ENCODE results near the gene TAAR8.
A peak's percentile ranks its signal among the peaks of the same experiment; 100 is the strongest.
"Not testable (repeated sequence)": the region's sequence is repeated elsewhere in the genome, so short reads cannot be mapped to it uniquely, and the experiment has no call there.

TAAR8 gene, protein sequence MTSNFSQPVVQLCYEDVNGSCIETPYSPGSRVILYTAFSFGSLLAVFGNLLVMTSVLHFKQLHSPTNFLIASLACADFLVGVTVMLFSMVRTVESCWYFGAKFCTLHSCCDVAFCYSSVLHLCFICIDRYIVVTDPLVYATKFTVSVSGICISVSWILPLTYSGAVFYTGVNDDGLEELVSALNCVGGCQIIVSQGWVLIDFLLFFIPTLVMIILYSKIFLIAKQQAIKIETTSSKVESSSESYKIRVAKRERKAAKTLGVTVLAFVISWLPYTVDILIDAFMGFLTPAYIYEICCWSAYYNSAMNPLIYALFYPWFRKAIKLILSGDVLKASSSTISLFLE

DNA sequence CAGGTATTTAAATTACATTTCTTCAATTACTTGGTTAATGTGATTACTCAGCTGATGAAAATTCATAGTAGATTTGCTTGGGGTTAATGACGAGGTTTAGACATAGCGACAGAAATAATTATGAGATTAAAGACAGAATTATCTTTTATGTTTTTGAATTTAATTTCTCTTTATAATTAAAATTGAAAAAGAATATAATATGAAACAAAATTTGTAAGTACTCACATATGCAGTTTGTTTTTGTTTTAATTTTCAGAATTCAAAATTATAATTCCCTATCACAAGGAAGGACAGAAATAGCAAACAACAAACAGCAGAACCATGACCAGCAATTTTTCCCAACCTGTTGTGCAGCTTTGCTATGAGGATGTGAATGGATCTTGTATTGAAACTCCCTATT lies at the start of gene TAAR8:
TAAR8 (plus strand) TSS at position 301 of the 400 bp plus-strand sequence; CDS start at position 322, 21 bp downstream.
- DNase-seq (ENCODE audit: low read depth), result no peak

DNA sequence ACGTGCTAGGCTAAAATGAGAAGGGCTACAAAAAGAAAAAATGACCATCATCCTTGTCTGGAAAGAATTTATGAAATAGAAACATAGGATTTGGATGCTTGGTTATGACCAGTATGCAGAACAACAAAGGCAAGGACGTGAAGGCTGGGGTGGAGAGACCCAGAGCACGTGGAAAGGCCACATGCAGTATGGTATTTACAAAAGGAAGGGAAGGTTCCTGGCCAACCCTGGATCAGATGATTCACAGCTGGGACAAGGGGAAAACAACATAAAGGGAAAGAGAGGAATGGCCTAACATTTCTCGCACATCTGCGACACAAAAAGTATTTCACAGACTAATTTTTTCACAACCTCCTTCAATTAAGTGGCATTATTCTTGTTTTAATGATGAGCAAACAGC lies 47.7 kb upstream of the TAAR8 start:
- DNase-seq (ENCODE audit: low read depth), result no peak

DNA sequence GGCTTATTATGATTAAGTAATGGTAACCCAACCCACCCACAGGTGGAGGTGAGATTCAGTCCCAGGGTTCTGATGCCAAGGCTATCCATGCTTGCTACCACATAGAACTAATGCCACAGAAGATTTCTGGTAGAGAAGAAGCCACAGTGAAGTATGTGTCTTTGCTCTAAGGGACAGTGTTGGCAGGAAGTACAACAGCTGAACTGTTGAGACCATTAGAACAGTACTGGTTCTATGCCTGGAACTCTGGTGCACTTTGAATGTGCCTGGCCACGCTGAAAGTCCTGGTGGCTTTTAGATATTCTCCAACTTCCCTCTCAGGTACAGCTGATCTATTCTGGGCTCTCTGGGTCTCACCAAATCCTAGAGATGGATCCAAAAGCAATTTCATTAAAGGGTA lies 47.3 kb upstream of the TAAR8 start:
- DNase-seq (ENCODE audit: low read depth), result no peak

DNA sequence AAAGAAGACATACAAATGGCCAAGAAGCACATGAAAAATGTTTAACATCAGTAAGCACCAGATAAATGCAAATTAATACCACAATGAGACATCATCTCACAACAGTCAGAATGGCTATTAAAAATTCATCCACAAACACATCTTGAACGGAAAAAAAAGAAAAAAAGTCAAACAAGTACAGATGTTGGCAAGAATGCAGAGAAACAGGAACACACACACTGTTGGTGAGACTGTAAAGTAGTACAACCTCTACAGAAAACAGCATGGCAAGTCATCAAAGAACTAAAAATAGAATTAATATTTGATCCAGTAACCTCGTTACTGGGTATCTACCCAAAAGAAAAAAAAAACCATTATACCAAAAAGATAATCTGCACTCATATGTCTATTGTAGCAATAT lies 46.0 kb upstream of the TAAR8 start:
- no peak for DNase-seq (ENCODE audit: low read depth)

DNA sequence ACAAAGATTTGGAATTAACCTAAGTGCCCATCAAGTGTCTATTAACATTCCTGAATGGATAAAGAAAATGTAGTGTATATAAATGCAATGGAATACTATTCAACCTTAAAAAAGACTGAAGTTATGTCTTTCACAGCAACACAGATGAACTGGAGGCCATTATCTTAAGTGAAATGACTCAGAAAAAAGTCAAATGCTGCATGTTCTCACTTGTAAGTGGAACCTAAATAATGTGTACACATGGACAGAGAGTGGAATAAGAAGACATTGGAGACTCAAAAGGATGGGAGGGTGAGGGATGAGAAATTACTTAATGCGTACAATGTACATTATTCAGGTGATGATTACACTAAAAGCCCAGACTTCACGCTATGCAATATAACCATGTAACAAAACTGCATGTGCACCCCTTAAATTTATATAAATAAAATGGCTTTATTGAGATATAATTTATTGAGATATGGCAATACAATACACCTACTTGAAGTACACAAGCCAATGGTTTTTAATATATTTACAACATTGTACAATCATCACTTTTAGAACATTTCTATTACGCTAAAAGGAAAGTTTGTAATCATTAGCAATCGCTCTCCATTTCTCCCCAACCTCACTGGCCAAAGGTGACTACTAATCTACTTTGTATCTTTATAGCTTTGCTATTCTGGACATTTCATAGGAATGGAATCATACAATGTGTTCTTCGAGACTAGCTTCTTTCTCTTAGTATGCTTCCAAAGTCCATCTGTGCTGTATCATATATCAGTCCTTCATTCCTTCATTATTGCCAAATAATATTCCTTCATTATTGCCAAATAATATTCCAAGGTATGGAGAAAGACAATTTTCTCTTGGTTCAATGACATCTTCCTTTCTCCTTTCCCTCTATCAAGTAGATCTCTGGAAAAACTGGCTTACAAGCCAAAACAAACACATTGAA lies 45.3 kb upstream of the TAAR8 start:
- no peak for DNase-seq (ENCODE audit: low read depth)

DNA sequence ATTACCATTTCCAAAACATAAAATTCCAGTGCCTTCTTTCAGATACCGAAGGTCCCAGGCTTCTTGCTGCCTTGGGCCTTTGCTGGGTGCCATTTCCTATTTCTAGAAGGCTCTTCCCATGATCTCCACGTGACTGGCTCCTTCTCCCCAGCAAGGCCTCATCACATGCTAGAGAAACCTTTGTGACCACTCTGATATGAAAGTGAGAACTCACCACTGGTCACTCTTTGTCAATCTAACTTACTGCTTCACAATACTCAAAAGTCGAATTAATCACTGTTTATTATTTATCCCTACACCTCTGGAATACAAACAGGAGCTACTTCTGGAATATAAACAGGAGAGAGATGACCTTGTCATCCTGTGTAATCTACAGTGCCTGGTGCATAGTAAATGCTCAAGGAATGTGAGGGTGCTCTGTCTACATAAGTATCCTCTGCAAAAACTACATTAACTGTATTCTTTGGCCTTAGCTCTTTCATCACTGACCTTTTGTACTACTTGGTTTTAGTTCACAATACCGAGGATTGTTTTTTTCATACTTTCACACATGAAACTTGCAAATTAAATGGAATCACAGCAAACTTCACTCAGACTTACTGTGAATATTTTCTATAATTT lies 41.2 kb upstream of the TAAR8 start:
- no peak for DNase-seq (ENCODE audit: low read depth)

DNA sequence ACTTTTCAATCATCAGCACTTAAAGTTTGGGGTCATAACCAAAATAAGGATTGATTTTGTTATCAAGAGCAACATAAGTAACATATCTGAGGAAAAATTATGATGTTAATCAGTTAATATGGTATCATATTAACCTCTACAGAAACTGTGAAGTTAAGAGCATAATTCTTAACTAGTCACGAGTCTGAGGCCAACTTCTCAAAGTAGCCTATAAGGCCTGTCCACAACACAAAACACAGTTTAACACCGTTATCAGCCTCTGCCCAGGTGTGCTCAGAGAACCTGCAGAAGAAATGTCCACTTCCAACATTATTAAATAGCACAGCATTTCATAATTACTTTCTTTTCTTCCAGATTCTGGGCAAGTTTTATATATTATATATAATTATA lies 40.6 kb upstream of the TAAR8 start:
- no peak for DNase-seq (ENCODE audit: low read depth)

DNA sequence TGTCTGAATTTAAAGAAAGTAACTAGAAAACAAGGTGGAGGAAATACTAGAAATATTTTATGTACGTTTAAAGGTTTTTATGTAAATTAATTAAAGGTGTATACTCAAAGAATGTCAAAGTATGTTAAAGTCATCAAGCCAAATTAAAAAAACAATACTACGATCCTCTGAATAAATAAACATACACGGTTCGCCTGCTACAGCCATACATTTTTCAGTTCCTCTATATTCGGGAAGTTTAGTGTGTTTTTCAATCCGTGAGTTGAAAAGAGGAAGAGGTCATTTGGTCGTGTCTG lies 40.2 kb upstream of the TAAR8 start:
- no peak for DNase-seq (ENCODE audit: low read depth)

DNA sequence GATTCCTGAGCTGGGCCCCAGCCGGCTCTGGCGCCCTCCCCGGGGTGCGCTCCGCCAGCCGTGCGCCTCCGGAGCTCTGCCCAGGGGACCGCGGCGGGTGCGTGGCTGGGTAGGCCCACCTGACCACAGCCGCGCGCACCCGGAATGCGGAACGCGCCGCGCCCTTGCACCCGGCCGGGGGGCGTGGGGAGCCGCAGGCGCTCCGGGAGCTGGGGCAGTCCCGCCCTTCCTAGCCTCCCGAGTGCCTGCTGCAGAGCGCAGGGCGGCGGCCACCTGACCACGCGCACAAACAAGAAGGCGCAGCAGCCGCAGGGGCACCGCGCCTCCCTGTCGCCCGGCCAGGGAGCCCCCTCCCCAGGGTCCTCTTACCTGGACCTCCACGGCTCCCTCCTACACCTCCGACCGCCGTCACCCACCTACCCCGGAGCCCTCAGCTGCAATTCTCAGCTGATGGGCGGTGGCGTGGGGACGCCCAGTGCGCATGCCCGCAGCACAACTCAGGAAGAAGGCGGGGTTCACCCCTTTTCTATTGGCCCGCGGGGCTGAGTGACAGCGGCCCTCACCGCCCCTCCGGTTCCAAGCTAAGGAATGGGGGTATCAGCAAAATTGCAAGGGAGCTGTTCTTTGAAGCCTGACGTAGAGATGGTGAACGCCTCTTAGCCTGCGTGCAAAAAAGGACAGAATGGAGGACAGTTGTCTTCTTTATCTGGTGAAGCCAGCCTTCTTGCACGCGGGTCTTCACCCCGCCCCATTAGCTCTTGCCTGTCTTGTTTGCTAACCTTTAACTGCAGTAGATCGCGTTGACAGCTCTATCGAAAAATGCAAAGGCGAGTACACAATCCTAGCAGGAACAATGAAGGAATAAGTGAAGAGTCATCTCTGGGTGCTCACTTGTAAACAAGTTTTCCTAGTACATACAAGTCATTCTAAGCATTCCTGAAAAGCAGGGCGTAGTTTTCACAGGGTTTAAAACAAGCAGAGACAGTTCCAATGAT lies 39.5 kb upstream of the TAAR8 start, which contains the start of gene STX7:
STX7 (minus strand) TSS at position 479 of the 995 bp plus-strand sequence. CDS start 9,586 bp downstream, outside the sequence.
- peak; percentile 66 for DNase-seq (ENCODE audit: low read depth)

DNA sequence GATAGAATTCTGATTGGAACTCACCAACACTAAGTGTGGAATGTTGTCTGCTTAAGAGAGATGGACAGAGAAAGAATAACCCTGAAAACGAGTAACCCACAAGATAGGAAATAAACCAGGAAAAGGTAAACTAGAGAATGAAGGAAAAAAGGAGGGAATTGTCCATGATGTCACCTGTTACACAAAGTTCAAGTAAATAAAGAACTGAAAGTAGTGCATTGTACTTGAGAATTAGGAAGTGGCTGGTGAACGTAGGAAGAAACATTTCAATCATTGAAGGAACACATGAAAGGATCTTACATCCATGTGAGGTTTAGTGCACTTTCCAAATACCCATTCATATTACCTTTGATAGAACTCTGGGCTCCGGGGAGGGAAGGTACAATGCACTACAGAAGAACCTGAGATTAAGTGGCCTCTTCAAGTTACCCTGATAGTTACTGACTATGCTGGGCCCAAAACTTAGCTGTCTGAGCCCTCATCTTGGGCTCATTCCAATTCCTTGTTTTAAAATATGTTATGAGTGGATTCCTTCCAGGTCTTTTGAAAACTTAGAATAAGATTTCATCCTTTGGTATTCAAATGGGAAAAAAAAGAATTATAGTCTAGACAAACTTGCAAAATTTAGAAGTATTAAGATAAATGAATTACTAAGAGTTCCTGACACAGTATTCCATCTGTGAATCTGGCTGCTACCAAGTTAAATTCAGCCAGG lies 38.5 kb upstream of the TAAR8 start:
- DNase-seq (ENCODE audit: low read depth), result no peak

DNA sequence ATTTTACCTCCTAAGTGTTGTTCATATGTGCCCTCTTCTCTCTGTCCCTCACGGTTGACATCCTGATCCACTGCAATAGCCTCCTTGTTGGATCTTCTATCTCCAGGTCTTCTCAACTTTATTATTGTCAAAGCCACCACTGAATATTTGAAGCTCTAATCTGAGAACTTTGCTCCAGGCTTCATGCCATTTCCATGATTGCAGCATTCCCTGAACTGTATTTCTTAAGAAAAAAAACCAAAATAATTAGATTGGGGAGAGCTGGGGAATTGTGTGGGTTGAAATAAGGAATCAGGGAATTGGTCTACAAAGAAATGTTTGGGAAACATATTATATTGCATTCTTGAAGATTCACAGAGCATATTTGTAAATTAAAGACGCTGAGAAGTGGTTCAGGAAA lies 37.1 kb upstream of the TAAR8 start:
- no peak for DNase-seq (ENCODE audit: low read depth)

DNA sequence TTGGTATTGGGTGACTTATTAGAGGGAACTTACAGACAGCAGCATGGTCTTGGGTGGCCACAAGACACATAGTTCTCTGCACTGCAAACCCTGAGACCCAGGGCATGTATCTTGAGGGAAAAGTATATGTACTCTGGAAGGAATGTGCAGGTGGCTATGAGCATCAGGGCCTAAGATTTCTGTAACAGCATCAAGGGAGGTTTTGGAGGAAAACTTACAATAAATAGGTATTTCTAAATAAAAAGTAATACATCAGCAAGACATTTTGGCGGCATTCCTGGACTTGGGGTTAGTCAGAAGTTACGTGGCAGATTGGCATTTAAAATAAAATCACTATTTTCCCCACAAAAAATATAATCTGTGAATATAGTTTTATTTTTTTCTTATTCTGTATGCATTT lies 31.5 kb upstream of the TAAR8 start:
- DNase-seq (ENCODE audit: low read depth), result peak; percentile 28

DNA sequence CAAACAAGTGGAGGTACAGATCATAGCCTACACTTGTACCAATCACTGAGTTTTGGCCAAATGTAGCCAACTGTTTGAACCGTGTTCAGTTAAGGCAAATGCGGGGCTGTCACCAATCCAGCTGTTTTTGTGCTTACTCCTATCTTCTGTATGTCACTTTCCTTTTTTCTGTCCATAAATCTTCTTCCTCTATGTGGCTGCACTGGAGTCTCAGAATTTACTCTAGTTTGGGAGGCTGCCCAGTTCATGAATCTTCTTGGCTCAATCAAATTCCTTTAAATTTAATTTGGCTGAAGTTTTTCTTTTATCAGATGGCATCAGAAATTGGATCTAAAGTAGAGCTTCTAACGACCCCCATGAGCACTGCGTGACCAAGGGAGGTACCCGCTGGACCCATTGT lies 27.8 kb upstream of the TAAR8 start:
- no peak for DNase-seq (ENCODE audit: low read depth)

DNA sequence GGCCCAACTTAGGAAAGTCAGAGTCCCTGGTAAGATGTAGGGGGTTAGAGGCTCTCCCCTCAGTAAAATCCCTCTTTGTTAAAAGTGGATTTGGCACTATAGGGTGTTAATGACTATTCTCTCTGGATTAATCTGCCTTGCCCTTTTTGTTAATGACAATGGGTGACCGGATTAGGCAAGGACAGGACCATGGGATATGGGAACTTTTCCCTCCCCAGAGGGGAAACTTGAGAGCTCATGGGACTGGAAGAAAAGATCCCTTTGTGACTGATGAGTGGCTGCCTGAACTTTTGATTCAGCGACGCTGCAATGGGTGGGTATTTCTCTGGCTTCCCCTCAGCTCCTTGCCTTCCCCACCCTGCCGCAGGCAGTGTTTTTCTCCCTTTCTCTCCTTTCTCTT lies 26.6 kb upstream of the TAAR8 start:
- no peak for DNase-seq (ENCODE audit: low read depth)

DNA sequence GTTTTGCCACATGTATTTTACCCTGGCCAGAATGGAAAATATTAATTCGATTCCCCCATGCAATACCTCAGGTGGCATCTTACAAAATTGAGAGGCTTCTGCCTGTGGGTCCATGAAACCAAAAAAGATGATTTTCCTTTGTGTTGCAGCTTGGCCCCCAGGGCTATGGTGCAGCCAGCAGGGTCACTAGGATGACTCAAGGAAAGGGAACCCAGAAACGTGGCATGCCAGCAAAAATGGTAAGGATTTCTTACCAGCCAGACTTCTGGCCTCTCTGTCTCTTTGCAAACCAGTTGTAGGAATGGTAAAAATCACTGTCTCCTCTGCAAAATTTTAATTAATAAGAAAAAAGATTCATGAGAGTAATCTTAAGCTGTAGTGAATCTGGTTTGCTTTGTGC lies 26.0 kb upstream of the TAAR8 start:
- DNase-seq (ENCODE audit: low read depth), result no peak

DNA sequence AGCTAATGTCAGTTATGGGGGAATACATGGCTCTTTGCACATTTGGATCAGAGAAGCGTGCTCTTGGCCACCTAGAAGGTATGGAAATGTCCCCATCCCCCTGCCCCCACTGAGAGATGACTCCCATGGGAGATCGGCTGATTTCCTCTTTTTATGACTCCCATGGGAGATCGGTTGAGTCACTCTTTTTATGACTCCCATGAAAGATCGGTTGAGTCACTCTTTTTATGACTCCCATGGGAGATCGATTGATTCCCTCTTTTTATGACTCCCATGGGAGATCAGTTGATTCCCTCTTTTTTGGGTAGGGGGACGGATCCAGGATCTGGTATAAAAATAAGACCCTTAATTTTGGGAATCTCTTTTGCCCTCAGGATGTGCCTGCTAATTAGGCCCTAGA lies 24.7 kb upstream of the TAAR8 start:
- peak; percentile 18 for DNase-seq (ENCODE audit: low read depth)

DNA sequence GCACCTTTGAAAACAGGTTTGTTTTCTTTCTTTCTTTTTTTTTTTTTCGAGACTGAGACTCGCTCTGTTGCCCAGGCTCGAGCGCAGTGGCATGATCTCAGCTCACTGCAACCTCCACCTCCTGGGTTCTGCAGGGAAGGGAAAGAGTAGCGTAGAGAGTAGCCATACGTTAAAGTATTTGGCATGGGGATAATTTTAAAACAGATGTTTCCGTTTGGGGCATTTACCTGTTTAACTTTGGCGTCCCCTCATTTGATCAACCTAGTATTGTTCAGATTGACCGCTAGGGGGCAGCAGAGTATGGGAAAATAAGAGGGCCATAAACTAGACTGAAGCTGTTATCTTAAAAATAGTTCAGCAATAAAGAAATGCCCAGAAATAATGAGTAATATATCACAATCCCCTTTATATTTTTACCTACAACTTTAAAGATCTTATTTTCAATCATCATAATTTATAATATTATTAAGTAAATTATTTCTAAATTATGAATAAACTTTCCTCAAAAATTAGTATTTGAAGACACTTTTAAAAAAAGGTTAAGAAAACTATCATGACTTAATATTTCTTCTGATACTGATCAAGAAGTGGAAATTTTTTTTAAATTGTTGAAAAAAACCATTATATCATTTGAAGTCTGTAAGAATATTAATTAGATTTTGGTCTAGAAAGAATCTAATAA lies 22.0 kb upstream of the TAAR8 start:
- DNase-seq (ENCODE audit: low read depth), result peak; percentile 22

DNA sequence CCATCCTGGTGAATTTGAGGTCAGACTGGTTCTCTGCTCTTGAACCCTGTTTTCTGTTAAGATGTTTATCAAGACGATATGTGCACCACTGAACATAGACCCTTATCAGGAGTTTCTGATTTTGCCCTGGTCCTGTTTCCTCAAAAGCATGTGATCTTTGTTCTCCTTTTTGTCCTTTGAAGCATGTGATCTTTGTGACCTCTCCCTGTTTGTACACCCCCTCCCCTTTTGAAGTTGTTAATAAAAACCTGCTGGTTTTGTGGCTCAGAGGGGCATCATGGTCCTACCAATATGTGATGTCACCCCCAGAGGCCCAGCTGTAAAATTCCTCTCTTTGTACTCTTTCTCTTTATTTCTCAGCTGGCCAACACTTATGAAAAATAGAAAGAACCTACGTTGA lies 17.9 kb upstream of the TAAR8 start:
- not testable (repeated sequence) for DNase-seq (ENCODE audit: low read depth)

DNA sequence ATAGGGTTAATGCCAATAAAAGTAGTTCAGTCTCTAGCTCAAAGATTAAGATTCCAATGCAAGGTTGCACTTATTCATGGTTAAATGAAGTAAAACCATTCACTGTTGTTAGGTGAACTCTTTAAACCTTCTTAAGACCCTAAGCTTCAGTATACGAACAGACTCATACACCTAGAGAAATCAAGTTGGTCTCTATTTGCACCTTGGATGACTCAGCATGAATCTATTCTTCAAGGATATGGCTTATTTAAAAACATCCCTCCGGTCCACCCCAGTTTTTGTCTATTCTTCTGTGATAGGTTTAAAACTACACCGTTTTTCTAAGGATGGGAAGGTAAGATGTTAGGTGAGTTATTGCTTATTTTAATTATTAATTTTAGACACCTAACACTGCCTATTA lies 15.3 kb upstream of the TAAR8 start:
- no peak for DNase-seq (ENCODE audit: low read depth)

DNA sequence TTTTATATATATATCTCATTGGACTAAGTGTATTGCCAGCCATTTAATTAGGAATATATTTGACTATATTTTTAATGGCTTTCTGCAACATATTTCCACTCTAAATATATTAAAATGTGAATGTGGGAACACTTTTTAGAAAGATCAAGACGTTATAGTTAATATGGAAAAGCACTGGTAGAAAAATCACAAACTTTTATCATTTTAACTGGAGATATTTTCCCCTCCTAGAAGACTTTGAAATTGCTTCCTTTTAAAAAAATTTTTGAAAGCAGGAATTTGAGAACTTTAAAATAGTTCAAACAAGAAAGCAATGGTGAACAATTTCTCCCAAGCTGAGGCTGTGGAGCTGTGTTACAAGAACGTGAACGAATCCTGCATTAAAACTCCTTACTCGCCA lies 14.5 kb upstream of the TAAR8 start, which contains the start of gene TAAR9:
TAAR9 (plus strand) TSS at position 301 of the 400 bp plus-strand sequence; CDS start at position 314, 13 bp downstream.
- DNase-seq (ENCODE audit: low read depth), result no peak
